Right atrium auricular region (tissue), 2 donors: ENCODE measurements around the gene WWOX. TPM values are rescaled to one million over a fixed set of nuclear protein-coding genes. Genes with fewer than 3 reads are reported as not detected.

ENCODE experiments used
- DNase-seq: peaks from one replicate; pipeline ENCODE4 v3.0.0-alpha.2; 2019; ENCODE audit warnings: low spot score
- H3K27ac ChIP-seq, 2 donors: fragments of 200-600 bp; sonication (generic); 1 replicate in 1 of 2; 2 replicates in 1 of 2; pipeline ENCODE4 v1.5.1; 2016 to 2019
- H3K27me3 ChIP-seq, 2 donors: fragments of 200-600 bp; sonication (generic); one replicate each; pipeline versions ENCODE4 v1.5.1 to v1.6.0; 2017 to 2019
- H3K36me3 ChIP-seq: fragments of 200-600 bp; sonication (generic); one replicate; pipeline ENCODE4 v1.5.1; 2016
- H3K4me1 ChIP-seq, 2 donors: fragments of 200-600 bp; sonication (generic); one replicate each; pipeline versions ENCODE4 v1.5.1 to v1.6.0; 2017 to 2019
- H3K4me3 ChIP-seq, 2 donors: fragments of 200-600 bp; sonication (generic); 1 replicate in 1 of 2; 2 replicates in 1 of 2; pipeline ENCODE4 v1.5.1; 2017 to 2019; ENCODE audit warnings: mild to moderate bottlenecking in 1 of 2, moderate library complexity in 1 of 2
- H3K9me3 ChIP-seq, 2 donors: fragments of 200-600 bp; sonication (generic); one replicate each; pipeline ENCODE4 v1.5.1; 2019
- CTCF ChIP-seq, 2 donors: fragments of 200-600 bp; sonication (generic); IDR thresholded peaks; one replicate each; pipeline ENCODE4 v1.5.1; 2019; ENCODE audit warnings: antibody characterized with exemption in 2 of 2
- total RNA-seq, 2 donors: library from RNA; depleted of rRNA; stranded (reverse); fragments of >200 nt; gene quantifications; one replicate each; pipeline ENCODE4 v1.1.0, GENCODE V29; 2016

Gene WWOX
- total RNA-seq, 2 donors from 2014 or later = 14.8 to 20.8 TPM

- Histone ChIP-seq H3K27me3 (no peaks in the 10 kb centered on the region), H3K9me3 (no peaks in the 10 kb centered on the region), H3K36me3 (no peaks in the 10 kb centered on the region), H3K27ac (no peak overlapping the region), H3K4me1 (peaks cover 0 to 7% of the 10 kb centered on the region in 2 donors), H3K4me3 (no peak overlapping the region)
- TF ChIP-seq CTCF (IDR thresholded peaks at IDR 0.05) = no peak
- DNase-seq = no peak
These were observed 565.6 kb downstream of the WWOX start for GRCh38 chr16:78664811-78665772.

- DNase-seq = no peak
- no peak for TF ChIP-seq CTCF (IDR thresholded peaks at IDR 0.05)
- no peaks in the 10 kb centered on the region for H3K9me3 ChIP-seq
- no peaks in the 10 kb centered on the region for H3K27me3 ChIP-seq
- no peak overlapping the region for H3K27ac ChIP-seq
- no peaks in the 10 kb centered on the region for H3K36me3 ChIP-seq
- no peak overlapping the region for H3K4me3 ChIP-seq
- peaks cover 0 to 9% of the 10 kb centered on the region in 2 donors for H3K4me1 ChIP-seq
These were observed 566.9 kb downstream of the WWOX start for GRCh38 chr16:78666318-78666717.

GRCh38 chr16:78667675-78668074, 568.2 kb downstream of the WWOX start:
- TF ChIP-seq CTCF (IDR thresholded peaks at IDR 0.05) = no peak
- Histone ChIP-seq H3K4me1 (peaks cover 0 to 9% of the 10 kb centered on the region in 2 donors), H3K27ac (no peak overlapping the region), H3K4me3 (no peak overlapping the region), H3K27me3 (no peaks in the 10 kb centered on the region), H3K36me3 (no peaks in the 10 kb centered on the region), H3K9me3 (no peaks in the 10 kb centered on the region)
- no peak for DNase-seq

GRCh38 chr16:78668393-78668792, 568.9 kb downstream of the WWOX start:
- no peaks in the 10 kb centered on the region for H3K27me3 ChIP-seq
- H3K9me3 ChIP-seq = no peaks in the 10 kb centered on the region
- no peak for TF ChIP-seq CTCF (IDR thresholded peaks at IDR 0.05)
- H3K4me3 ChIP-seq = no peak overlapping the region
- H3K36me3 ChIP-seq = no peaks in the 10 kb centered on the region
- H3K4me1 ChIP-seq = peaks cover 0 to 9% of the 10 kb centered on the region in 2 donors
- DNase-seq = no peak
- H3K27ac ChIP-seq = no peak overlapping the region

GRCh38 chr16:78669994-78670393, 570.5 kb downstream of the WWOX start:
- H3K4me1 ChIP-seq = peaks cover 0 to 9% of the 10 kb centered on the region in 2 donors
- no peak for DNase-seq
- H3K27ac ChIP-seq = no peak overlapping the region
- no peaks in the 10 kb centered on the region for H3K27me3 ChIP-seq
- TF ChIP-seq CTCF (IDR thresholded peaks at IDR 0.05) = no peak
- H3K9me3 ChIP-seq = no peaks in the 10 kb centered on the region
- no peaks in the 10 kb centered on the region for H3K36me3 ChIP-seq
- no peak overlapping the region for H3K4me3 ChIP-seq
